ENCODE results near the gene HSPA1B.
A peak's percentile ranks its signal among the peaks of the same experiment; 100 is the strongest.
"Not testable (repeated sequence)": the region's sequence is repeated elsewhere in the genome, so short reads cannot be mapped to it uniquely, and the experiment has no call there.

Gene HSPA1B

GRCh38 chr6:31829633-31830283, 2.2 kb downstream of the HSPA1B start:
- DNase-seq (ENCODE audit: low read depth) = no peak

GRCh38 chr6:31830886-31831335, 3.4 kb downstream of the HSPA1B start:
- DNase-seq (ENCODE audit: low read depth) = no peak

- no peak for DNase-seq (ENCODE audit: low read depth)
Observed at GRCh38 chr6:31831350-31832215, 4.0 kb downstream of the HSPA1B start.

GRCh38 chr6:31834367-31835250, 7.1 kb downstream of the HSPA1B start:
- DNase-seq (ENCODE audit: low read depth) = peak; percentile 58

GRCh38 chr6:31836047-31836473, 8.5 kb downstream of the HSPA1B start:
- DNase-seq (ENCODE audit: low read depth) = no peak

DNA sequence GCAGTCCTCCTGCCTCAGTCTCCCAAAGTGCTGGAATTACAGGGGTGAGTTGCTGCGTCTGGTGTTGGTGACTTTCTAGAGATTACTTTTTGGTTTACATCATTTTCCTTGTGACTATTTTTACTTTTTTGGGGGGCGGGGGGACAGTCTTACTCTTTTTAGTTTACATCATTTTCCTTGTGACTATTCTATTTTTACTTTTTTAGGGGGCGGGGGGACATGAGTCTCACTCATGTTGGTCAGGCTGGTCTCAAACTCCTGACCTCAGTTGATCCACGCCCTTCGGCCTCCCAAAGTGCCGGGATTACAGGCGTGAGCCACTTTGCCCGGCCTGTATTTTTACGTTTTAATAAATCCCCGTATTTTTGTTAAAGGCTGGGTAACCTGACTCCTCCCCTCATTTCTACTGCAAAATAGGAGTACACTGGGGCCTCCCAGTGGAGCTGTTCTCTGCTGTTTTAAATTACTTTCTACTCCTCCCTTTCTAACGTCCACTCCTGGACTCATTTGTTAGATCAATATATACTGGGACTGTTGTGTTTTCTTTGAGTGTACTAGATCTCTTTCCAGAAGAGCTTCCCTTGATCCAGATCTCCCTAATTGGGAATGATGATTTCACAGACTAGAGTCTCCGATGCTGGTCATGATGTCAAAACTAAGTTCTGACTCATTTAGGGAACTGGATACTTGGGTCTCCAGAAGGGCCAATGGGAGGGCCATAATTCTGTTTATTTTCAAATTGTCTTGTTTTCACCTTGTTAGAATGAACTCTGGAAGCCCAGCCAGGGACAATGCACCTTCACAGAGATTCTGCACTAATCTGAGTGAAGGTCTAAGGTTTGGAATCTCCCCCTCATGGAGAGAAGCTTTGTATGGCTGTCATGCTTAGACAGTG, 9.2 kb downstream of the HSPA1B start:
- no peak for DNase-seq (ENCODE audit: low read depth)

- no peak for DNase-seq (ENCODE audit: low read depth)
Observed at GRCh38 chr6:31837369-31838113, 10.0 kb downstream of the HSPA1B start.

GRCh38 chr6:31838114-31838553, 10.6 kb downstream of the HSPA1B start:
- DNase-seq (ENCODE audit: low read depth) = not testable (repeated sequence)

GRCh38 chr6:31838968-31839367, 11.4 kb downstream of the HSPA1B start:
- DNase-seq (ENCODE audit: low read depth) = no peak

DNA sequence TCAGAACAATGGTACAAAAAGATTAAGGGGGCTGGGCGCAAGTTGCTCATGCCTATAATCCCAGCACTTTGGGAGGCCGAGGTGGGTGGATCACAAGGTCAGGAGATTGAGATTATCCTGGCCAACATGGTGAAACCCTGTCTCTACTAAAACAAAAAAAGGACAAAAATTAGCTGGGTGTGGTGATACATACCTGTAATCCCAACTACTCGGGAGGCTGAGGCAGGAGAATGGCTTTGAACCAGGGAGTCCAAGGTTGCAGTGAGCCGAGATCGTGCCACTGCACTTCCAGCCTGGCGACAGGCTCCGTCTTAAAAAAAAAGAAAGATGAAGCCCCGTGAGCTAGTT, 12.2 kb downstream of the HSPA1B start:
- not testable (repeated sequence) for DNase-seq (ENCODE audit: low read depth)

DNA sequence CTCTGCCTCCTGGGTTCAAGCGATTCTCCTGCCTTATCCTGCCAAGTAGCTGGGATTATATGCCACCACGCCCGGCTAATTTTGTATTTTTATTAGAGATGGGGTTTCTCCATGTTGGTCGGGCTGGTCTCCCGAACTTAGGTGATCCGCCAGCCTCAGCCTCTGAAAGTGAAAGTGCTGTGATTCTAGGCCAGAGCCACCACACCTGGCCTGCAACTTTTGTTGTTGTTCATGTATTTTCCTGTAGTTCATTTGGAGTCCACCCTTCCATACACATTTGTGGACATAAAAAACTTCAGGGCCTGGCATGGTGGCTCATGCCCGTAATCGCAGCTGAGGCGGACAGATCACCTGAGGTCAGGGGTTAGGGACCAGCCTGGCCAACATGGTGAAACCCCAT, 14.5 kb downstream of the HSPA1B start:
- DNase-seq (ENCODE audit: low read depth) = no peak

- DNase-seq (ENCODE audit: low read depth) = no peak
Observed at GRCh38 chr6:31844507-31844906, 17.0 kb downstream of the HSPA1B start.

- DNase-seq (ENCODE audit: low read depth) = no peak
Observed at GRCh38 chr6:31847276-31847978, 19.9 kb downstream of the HSPA1B start.

DNA sequence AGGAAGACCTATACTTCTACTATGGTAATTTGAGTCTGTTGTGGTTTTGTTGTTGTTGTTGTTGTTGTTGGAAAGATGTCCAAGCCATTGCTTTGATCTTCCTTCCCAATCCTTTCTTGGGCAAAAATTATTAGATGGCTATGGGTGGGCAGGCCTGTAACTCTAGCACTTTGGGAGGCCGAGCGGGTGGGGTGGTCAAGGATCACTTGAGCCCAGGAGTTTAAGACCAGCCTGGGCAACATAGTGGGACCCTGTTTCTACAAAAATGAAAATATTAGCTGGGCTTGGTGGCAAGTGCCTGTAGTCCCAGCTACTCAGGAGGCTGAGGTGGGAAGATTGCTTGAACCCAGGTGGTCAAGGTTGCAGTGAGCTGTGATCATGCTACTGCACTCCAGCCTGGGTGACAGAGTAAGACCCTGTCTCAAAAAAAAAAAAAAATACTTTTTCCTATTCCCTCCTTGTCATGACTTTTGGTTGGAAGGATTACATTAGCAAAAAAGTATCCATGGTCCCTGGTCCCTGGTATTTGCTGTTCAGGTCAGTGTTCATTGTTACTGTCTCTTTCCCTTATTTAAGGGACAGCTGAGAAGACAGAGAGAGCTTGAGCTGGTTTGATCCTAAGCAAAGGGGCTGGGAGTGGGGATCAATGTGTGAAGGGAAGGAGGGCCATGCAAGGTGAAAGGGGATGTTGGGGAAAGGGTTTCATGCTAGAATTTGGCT, 23.4 kb downstream of the HSPA1B start:
- no peak for DNase-seq (ENCODE audit: low read depth)

DNA sequence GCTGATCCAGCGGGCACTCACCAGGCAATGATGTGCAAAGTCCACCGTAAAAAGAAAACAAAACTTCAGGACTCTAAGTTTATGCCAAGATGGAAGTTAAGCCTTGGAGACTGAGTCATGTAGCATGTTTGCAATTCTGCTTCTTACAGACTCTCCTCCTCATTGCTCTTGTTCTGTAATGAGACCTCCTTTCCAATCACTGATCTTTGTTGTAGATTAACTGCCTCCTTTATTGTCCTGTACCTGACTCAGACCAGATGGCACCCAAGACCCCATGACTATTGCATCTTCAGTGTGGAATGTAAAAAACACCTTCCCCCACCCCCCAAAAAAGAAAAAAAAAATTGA, 23.9 kb downstream of the HSPA1B start:
- DNase-seq (ENCODE audit: low read depth) = no peak

- DNase-seq (ENCODE audit: low read depth) = not testable (repeated sequence)
Observed at GRCh38 chr6:31851980-31852718, 24.6 kb downstream of the HSPA1B start.

- not testable (repeated sequence) for DNase-seq (ENCODE audit: low read depth)
Observed at GRCh38 chr6:31857774-31858173, 30.2 kb downstream of the HSPA1B start.

GRCh38 chr6:31858707-31859106, 31.2 kb downstream of the HSPA1B start:
- no peak for DNase-seq (ENCODE audit: low read depth)

DNA sequence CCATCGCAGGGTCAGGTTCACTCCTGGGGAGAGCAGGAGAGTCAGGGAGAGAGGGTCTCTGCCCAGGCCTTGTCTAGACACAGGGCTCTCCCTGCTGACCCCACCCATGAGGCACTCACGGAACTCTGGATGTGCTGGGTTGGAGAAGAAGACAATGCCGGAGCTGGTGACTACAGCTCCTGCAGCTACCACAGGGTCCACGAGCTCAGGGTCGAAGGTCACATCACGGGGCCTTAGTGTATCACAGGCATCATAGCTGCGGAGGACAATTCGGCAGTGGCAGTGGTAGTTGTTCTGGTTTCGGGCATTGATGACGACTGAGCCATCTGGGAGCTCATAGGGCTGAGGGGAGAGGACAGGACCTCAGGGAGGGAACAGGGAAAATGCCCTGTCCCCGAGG, 32.4 kb downstream of the HSPA1B start:
- no peak for DNase-seq (ENCODE audit: low read depth)

All from stimulated activated CD8-positive, alpha-beta memory T cell treated with anti-CD3 and anti-CD28 coated beads, Interleukin-7, amount 100 ng/mL, for 24 hours (primary cell).